Uterus (tissue), 2 donors: ENCODE measurements around the gene TMEM266.

Experiments
- POLR2A ChIP-seq, 2 donors: fragments of 450-650 bp; IDR thresholded peaks; one replicate each; pipeline ENCODE4 v1.6.1; 2016; ENCODE audit warnings: antibody characterized with exemption in 2 of 2, mild to moderate bottlenecking in 1 of 2, moderate library complexity in 1 of 2
- TF ChIP-seq, protein P1 (sequence below), 4 experiments: fragments of 200-600 bp in 2 of 4; fragments of 450-650 bp in 2 of 4; sonication (generic) in 2 of 4; IDR thresholded peaks; one replicate each; pipeline ENCODE4 v1.5.1; 2016 to 2019; ENCODE audit warnings: antibody characterized with exemption in 4 of 4, mild to moderate bottlenecking in 2 of 4, moderate library complexity in 1 of 4

DNA sequence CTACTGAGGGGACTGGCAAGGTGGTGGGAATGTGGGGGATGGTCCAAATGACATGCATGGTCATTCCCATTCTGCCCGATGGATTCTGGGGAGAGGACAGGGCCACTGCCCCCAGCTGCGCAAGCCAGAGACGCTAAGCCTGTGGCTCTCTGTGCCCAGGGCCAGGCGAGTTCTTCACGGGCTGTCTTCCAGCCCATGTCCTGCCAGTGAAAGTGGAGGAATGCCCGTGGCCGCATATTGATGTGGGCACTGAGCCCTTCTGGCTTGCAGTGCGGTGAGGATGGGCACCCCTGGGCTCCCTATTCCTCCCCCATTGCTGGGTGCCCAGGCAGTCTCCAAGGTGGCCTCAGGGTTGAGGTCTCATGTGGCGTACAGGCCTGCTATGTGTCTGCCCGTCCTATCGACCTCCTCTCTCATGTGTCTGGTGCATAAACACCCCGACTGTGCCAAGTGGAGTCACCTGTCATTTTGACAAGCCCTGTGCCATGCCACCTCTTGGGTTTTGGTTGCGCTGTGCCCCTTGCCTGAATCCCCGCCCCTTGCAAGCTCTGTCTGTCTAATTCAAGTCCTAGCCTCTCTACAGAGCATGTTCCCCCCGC, 116.8 kb downstream of the TMEM266 start:
- TF ChIP-seq, protein P1, sequence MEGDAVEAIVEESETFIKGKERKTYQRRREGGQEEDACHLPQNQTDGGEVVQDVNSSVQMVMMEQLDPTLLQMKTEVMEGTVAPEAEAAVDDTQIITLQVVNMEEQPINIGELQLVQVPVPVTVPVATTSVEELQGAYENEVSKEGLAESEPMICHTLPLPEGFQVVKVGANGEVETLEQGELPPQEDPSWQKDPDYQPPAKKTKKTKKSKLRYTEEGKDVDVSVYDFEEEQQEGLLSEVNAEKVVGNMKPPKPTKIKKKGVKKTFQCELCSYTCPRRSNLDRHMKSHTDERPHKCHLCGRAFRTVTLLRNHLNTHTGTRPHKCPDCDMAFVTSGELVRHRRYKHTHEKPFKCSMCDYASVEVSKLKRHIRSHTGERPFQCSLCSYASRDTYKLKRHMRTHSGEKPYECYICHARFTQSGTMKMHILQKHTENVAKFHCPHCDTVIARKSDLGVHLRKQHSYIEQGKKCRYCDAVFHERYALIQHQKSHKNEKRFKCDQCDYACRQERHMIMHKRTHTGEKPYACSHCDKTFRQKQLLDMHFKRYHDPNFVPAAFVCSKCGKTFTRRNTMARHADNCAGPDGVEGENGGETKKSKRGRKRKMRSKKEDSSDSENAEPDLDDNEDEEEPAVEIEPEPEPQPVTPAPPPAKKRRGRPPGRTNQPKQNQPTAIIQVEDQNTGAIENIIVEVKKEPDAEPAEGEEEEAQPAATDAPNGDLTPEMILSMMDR (IDR thresholded peaks at IDR 0.05) = no peak
- no peak for TF ChIP-seq POLR2A (IDR thresholded peaks at IDR 0.05)
